HepG2 (cell line): ENCODE data around the gene COL18A1. TPM values are rescaled to one million over a fixed set of nuclear protein-coding genes. Genes with fewer than 3 reads are reported as not detected.

ENCODE experiments used
- ATF1 ChIP-seq: IDR thresholded peaks from 2 replicates; pipeline ENCODE4 v1.6.1; 2016; ENCODE audit warnings: mild to moderate bottlenecking, control low read depth
- CCAR2 ChIP-seq: fragments of 200-400 bp; formaldehyde crosslinking; optimal IDR thresholded peaks from 2 replicates; pipeline ENCODE3; 2018; ENCODE audit warnings: low read depth, mild to moderate bottlenecking, low read length, moderate library complexity
- CCDC6 ChIP-seq: sonication (generic); formaldehyde crosslinking; IDR thresholded peaks from 2 replicates; pipeline ENCODE4 v1.8.1; 2022; ENCODE audit warnings: mild to moderate bottlenecking, missing genetic modification reagents, moderate library complexity
- CHD4 ChIP-seq: fragments of 200-600 bp; sonication (generic); IDR thresholded peaks from 2 replicates; pipeline ENCODE4 v1.7.0; 2017; ENCODE audit warnings: mild to moderate bottlenecking, low read length, borderline replicate concordance
- EP300 ChIP-seq, 3 experiments: sonication (generic) in 1 of 3; formaldehyde crosslinking in 1 of 3; IDR thresholded peaks; 2 replicates each; pipeline versions ENCODE4 v1.5.1 to v1.6.1; 2011 to 2020; ENCODE audit warnings: low read depth in 2 of 3, low read length in 2 of 3, borderline replicate concordance in 1 of 3, improper control_type of control experiment in 1 of 3, mild to moderate bottlenecking in 1 of 3, missing genetic modification reagents in 1 of 3, moderate library complexity in 1 of 3
- ESRRA ChIP-seq: sonication (generic); formaldehyde crosslinking; IDR thresholded peaks from 2 replicates; pipeline ENCODE4 v1.5.1; 2020; ENCODE audit warnings: mild to moderate bottlenecking, low read depth, missing genetic modification reagents
- IRF2 ChIP-seq: IDR thresholded peaks from 2 replicates; pipeline ENCODE4 v1.6.1; 2018; ENCODE audit warnings: missing genetic modification reagents, missing compliant biosample characterization
- MXI1 ChIP-seq: IDR thresholded peaks from 3 replicates; pipeline ENCODE4 v1.6.1; 2012; ENCODE audit warnings: low read depth, low read length, inconsistent platforms, borderline replicate concordance
- RBFOX2 ChIP-seq: fragments of 200-400 bp; formaldehyde crosslinking; IDR thresholded peaks from 2 replicates; pipeline ENCODE4 v1.6.1; 2017; ENCODE audit warnings: low read depth, mild to moderate bottlenecking, low read length
- RXRA ChIP-seq: sonication (generic); formaldehyde crosslinking; IDR thresholded peaks from 2 replicates; pipeline ENCODE4 v1.5.1; 2020; ENCODE audit warnings: missing genetic modification reagents
- RXRB ChIP-seq: IDR thresholded peaks from 2 replicates; pipeline ENCODE4 v1.6.1; 2016; ENCODE audit warnings: borderline replicate concordance, missing genetic modification reagents, missing compliant biosample characterization
- SNAPC4 ChIP-seq: sonication (generic); formaldehyde crosslinking; IDR thresholded peaks from 2 replicates; pipeline ENCODE4 v1.4.0; 2020; ENCODE audit warnings: mild to moderate bottlenecking, missing genetic modification reagents
- SRSF9 ChIP-seq: fragments of 200-400 bp; formaldehyde crosslinking; IDR thresholded peaks from 2 replicates; pipeline ENCODE4 v1.6.1; 2018; ENCODE audit warnings: borderline replicate concordance, mild to moderate bottlenecking, low read depth, low read length; ENCODE audit not compliant: insufficient read depth, poor library complexity, severe bottlenecking
- U2AF2 ChIP-seq: fragments of 200-400 bp; formaldehyde crosslinking; IDR thresholded peaks from 2 replicates; pipeline ENCODE4 v1.6.1; 2017; ENCODE audit warnings: low read depth, mild to moderate bottlenecking, low read length
- ZBTB3 ChIP-seq: sonication (generic); formaldehyde crosslinking; IDR thresholded peaks from 2 replicates; pipeline ENCODE4 v1.4.0; 2020; ENCODE audit warnings: low read depth, mild to moderate bottlenecking, moderate library complexity, missing genetic modification reagents, borderline replicate concordance
- ZC3H13 ChIP-seq: sonication (generic); formaldehyde crosslinking; IDR thresholded peaks from 2 replicates; pipeline ENCODE4 v1.8.1; 2023; ENCODE audit warnings: mild to moderate bottlenecking, missing genetic modification reagents, moderate library complexity
- ZMYM3 ChIP-seq: sonication (generic); formaldehyde crosslinking; IDR thresholded peaks from 2 replicates; pipeline ENCODE4 v1.5.1; 2020; ENCODE audit warnings: mild to moderate bottlenecking, missing genetic modification reagents
- ZNF10 ChIP-seq: sonication (generic); formaldehyde crosslinking; IDR thresholded peaks from 2 replicates; pipeline ENCODE4 v1.4.0; 2020; ENCODE audit warnings: mild to moderate bottlenecking, low read depth, missing genetic modification reagents, borderline replicate concordance
- ZNF331 ChIP-seq: sonication (generic); formaldehyde crosslinking; IDR thresholded peaks from 2 replicates; pipeline ENCODE4 v1.4.0; 2020; ENCODE audit warnings: missing genetic modification reagents
- ZNF543 ChIP-seq: sonication (generic); formaldehyde crosslinking; IDR thresholded peaks from 2 replicates; pipeline ENCODE4 v1.4.0; 2020; ENCODE audit warnings: mild to moderate bottlenecking, missing genetic modification reagents
- ZNF598 ChIP-seq: sonication (generic); formaldehyde crosslinking; IDR thresholded peaks from 2 replicates; pipeline ENCODE4 v1.5.1; 2020; ENCODE audit warnings: mild to moderate bottlenecking, missing genetic modification reagents, borderline replicate concordance
- ZNF607 ChIP-seq: sonication (generic); formaldehyde crosslinking; IDR thresholded peaks from 2 replicates; pipeline ENCODE4 v1.5.1; 2020; ENCODE audit warnings: missing genetic modification reagents, mild to moderate bottlenecking, borderline replicate concordance
- ZNF746 ChIP-seq: sonication (generic); formaldehyde crosslinking; IDR thresholded peaks from 2 replicates; pipeline ENCODE4 v1.8.0; 2022; ENCODE audit warnings: mild to moderate bottlenecking, missing genetic modification reagents
- ZNF776 ChIP-seq: sonication (generic); formaldehyde crosslinking; IDR thresholded peaks from 2 replicates; pipeline ENCODE4 v1.4.0; 2020; ENCODE audit warnings: mild to moderate bottlenecking, missing genetic modification reagents
- ZNF839 ChIP-seq: sonication (generic); formaldehyde crosslinking; IDR thresholded peaks from 2 replicates; pipeline ENCODE4 v1.4.0; 2020; ENCODE audit warnings: missing genetic modification reagents, mild to moderate bottlenecking, borderline replicate concordance
- polyA plus RNA-seq, 8 experiments: library from polyadenylated mRNA; depleted of rRNA in 3 of 8; stranded (reverse) in 7 of 8; unstranded in 1 of 8; fragments of >200 nt; fragmentation: Illumina TruSeq in 4 of 8; extraction: Trizol in 4 of 8; gene quantifications; 2 replicates each; pipeline versions ENCODE4 v1.2.1 to v1.2.3, GENCODE V29; 2011 to 2016; ENCODE audit warnings: low read depth in 4 of 8, missing spikeins in 1 of 8, mixed read lengths in 1 of 8; ENCODE audit not compliant: insufficient read depth in 1 of 8
- total RNA-seq, 5 experiments: library from RNA; depleted of rRNA; stranded (reverse); fragments of >200 nt; fragmentation: Illumina TruSeq; extraction: Trizol; gene quantifications; 2 replicates each; pipeline ENCODE4 v1.2.3, GENCODE V29; 2016; ENCODE audit warnings: low read depth in 1 of 5

The COL18A1 gene
- total and polyA plus RNA-seq, 2 of the 13 experiments (the other 11 are each of a cell fraction or from before 2014, with no cell fraction given), result 79.0 to 102 TPM

DNA sequence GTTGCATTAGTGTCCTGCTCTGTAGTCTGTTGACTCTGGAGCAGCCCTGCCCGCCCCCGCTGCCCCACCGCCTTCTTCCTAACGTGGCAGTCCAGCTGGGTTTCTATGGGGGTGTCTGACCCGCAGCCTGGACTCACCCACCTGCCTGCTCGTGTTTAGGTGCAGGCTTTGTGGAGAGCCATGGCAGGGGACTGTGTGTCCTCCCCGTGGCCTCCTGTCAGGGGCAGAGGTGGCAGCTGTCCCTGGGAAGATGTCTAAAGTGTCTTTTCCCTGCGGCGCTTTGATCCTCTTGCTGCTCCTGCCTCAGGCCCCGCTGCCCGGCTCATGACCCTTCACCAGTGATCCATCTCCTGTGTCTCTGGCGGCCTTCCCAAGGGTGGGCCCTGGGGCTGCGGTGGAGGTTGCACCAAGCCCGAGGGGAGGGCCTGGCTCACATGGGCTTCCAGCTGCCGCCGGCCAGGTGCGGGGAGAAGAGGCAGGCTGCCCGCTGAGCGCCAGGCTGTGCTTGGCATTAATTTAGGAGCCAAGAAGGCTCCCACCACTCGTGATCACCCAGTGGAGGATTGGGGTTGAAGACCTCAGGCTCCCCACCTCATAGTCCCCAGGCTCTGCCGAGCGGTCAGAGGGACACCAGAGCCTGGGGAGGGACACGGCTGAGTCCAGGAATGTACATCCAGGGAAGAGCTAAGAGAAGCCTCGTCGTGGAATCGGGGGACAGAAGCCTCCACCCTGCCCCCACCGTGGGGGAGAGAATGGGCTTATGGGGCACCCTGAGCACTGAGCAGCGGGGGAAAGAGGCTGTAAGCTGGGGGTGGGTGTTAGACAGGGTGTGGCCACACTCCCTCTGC, 44.1 kb downstream of the COL18A1 start (continued):
- TF ChIP-seq SNAPC4 (CRISPR knock-in tag) (no peak), ZNF746 (CRISPR knock-in tag) (peak; percentile 83; the same call in 1 of the 2 replicates), EP300 (IDR thresholded peaks at IDR 0.05; ENCODE audit: low read depth in 2 of 2, low read length in 2 of 2) (0 out of 4 replicates have a peak, but pooled peaks of 1 of the 2 experiments have one; percentile 39), EP300 (CRISPR knock-in tag; IDR thresholded peaks at IDR 0.05; ENCODE audit: borderline replicate concordance) (peak; percentile 66; the same call in 1 of the 2 replicates), RXRA (CRISPR knock-in tag) (peak; percentile 99), ZNF598 (CRISPR knock-in tag) (peak; percentile 8; the same call in 1 of the 2 replicates), IRF2 (CRISPR knock-in tag) (peak; percentile 24; the same call in 1 of the 2 replicates), ZNF543 (CRISPR knock-in tag) (peak; percentile 79), U2AF2 (no peak), ZBTB3 (CRISPR knock-in tag) (no peak), ATF1 (no peak), ZNF839 (CRISPR knock-in tag) (0 out of 2 replicates have a peak, but pooled peaks have one; percentile 54), ZNF776 (CRISPR knock-in tag) (no peak), CHD4 (no peak), CCDC6 (0 out of 2 replicates have a peak, but pooled peaks have one; percentile 50), RXRB (CRISPR knock-in tag) (peak; percentile 96), ZNF331 (CRISPR knock-in tag) (peak; percentile 52; the same call in 1 of the 2 replicates), CCAR2 (no peak), ZNF10 (no peak), ESRRA (CRISPR knock-in tag) (peak; percentile 59; the same call in 1 of the 2 replicates), RBFOX2 (peak; percentile 55), ZNF607 (CRISPR knock-in tag) (peak; percentile 55; the same call in 1 of the 2 replicates), ZMYM3 (peak; percentile 52; the same call in 1 of the 2 replicates), ZC3H13 (CRISPR knock-in tag) (no peak), MXI1 (peak; percentile 86; the same call in 2 of the 3 replicates), SRSF9 (no peak)
